GM18517 (cell line): ENCODE measurements around the gene COMMD2.

Experiments used
- ATAC-seq: cut with Tn5 transposase; IDR thresholded peaks from one replicate; pipeline ENCODE4 v1.9.1; 2021; ENCODE audit warnings: mild to moderate bottlenecking, moderate library complexity; ENCODE audit not compliant: unreplicated experiment

The COMMD2 gene

DNA sequence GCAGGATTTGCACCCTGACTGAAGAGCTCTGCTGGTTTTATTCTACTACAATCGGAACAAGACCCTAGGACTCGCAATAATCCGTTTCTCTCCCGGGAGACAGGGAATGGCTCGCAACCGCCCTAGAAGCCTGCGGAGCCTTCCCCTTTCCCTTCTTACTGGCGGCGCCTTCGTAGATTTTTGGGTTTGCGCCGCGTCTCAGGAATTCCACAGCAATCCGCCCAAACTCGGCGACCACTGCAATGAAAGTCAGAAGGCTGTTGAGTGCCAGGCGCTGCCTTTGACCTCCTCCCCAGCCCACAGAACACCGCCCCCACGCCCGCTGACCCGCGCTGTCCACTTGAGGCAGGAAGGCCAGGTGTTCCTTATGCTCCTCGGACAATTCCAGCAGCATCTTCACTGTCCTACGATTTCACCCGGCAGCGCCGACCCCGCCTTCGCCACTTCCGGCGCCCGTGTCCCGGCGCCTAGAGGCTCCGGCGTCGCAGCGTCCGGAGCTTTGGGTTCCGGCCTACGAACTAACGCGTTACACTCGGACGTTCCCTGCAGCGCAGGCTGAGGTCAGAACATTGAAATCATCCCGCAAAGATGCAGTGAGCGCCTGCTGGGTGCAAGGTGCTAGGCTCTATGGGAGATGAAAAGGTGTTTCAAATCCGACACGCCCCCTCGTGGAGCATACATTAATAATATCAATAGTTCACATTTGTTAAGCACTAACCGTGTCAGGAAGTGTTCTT is at the start of gene COMMD2:
Gene COMMD2 (minus strand): TSS at position 439 of the 737 bp plus-strand sequence. CDS start 45 bp downstream, at position 394.
- ATAC-seq = peak; percentile 99

DNA sequence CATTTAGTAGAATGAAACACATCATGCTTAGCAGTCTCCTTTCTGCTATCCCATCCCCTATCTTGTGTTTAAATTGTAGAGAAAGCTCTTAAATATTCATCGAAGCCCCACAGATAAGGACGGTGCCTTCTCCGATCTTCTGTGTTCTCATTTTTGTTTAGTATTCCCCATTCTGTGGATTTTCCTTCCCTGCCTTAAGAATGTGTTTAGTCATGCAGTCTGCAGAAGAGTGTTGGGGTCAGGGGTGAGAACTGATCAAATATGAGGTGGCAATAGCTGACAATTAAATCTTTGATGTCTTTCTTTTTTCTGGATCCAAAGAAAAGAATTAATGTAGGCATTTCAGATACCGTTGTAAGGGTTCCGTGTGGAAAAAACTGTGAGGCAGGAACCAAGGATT is 49.4 kb upstream of the COMMD2 start:
- ATAC-seq = no peak

GRCh38 chr3:149801195-149801594 is 48.9 kb upstream of the COMMD2 start:
- no peak for ATAC-seq

DNA sequence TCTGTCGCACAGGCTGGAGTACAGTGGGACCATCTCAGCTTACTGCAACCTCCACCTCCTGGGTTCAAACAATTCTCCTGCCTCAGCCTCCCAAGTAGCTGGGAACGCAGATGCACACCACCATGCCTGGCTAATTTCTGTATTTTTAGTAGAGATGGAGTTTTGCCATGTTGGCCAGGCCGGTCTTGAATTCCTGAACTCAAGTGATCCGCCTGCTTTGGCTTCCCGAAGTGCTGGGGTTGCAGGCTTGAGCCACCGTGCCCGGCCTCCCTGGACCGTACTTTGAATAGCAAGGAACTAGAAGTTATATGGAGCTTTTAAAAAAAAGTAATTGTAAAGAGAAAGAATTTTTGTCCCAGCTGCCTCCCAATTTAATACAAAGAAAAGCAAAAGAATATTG is 48.4 kb upstream of the COMMD2 start:
- ATAC-seq = no peak

GRCh38 chr3:149796026-149796425 is 43.7 kb upstream of the COMMD2 start:
- ATAC-seq = no peak

DNA sequence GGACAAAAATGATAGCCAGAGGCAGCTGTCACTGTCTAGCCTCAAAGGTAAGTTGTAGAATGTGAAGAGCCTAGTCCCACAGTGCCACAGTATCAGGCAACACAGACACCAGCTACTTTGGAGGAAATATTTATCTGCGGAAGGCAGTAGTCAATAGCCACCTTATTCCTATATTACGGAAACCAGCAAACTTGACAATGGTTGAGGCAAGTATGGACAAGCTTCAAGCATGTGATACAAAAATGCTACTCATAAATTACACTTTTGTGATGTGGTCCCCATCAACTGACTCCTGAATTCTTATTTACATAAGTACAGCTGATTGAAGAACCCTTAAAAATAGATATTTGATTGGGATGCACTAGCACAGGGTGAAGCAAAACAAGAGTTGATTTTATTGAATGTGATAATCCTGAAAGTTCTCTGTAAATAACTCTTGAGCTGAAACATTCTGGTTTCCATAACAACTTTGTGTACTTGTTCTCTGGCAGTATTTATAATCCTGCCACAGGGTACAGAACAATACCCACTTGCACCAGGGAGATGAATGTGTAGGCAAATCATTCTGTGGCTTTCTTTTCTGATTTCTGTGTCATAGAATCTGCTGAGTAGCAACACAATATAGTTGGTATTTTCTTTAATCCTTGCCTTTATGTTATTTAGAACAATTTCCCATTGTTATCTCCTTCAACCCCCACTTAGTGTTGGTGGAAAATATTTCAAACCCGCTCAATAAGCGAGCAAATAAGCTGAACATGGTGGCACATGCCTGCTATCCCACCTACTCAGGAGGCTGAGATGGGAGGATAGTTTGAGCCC is 40.4 kb upstream of the COMMD2 start, which contains the start of gene ANKUB1:
Gene ANKUB1 (minus strand): TSS at position 103 of the 819 bp plus-strand sequence. CDS start 188 bp downstream, outside the sequence.
- no peak for ATAC-seq

DNA sequence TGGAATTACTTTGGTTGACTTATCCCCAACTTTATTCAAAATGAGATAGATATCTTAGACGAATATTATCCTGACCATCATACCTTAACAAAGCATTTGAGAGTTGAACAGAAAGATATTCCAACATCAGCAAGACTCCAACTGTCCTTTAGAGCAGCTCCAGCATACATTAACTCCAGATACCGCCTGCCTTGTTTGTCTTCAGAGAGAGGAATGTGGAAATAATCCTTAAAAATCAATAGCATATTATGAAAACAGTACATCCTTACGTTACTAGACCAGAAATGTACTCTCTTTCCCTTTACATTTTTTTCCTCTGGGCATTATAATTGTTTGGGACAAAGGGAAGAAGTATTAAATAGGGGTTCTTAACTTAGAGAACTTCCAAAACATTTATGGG is 38.4 kb upstream of the COMMD2 start:
- ATAC-seq = no peak

GRCh38 chr3:149790268-149790667 is 38.0 kb upstream of the COMMD2 start:
- ATAC-seq = no peak

DNA sequence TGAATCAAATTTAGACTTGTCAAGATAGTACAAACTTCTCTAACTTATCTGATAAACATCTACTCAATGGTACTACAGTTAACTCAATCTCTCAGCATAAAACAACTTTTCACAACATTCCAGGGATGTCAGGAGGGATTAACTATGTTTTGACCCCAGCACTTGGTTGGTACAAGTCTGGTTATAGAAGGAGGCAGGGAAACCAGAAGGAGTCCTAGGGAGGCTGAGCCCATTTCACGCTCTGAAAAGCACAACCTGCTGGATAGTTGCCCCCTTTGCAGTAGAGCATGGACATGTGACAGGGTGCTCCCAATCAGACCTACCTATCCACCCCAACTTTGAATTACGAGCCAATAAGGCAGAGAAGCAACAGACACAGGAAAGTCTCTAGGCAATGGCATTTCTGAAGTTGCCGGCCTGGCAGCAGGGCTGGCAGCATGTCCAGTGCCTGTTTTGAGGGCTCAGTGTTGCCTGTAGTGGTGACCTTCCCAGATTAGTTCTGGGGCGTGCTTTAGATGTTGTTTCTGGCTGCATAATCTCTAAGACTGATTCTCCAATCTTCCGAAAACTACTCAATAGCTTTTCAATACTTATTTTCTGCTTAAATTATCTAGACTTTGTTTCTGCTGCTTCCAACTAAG is 31.9 kb upstream of the COMMD2 start:
- no peak for ATAC-seq

DNA sequence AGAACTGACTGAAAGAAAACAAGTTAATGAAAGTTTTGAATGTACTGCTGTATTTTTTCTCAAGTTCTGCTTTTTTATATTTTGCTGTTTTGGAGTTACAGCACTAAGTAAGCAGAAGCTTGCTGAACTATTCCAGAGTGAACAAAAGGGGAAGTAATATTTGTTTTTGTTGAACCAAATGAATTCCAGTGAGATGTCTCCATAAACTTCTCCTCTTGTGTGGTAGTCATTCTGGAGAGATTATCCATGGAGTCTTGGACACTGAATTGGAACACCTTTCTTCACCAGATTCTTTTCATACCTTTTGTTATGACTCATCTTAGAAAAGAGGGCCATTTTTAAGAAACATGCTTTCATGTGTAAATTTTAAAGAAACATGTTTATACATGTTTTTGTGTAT is 31.3 kb upstream of the COMMD2 start:
- no peak for ATAC-seq

GRCh38 chr3:149781741-149782140 is 29.5 kb upstream of the COMMD2 start:
- ATAC-seq = no peak

- no peak for ATAC-seq
Observed at GRCh38 chr3:149781211-149781610, 28.9 kb upstream of the COMMD2 start.

GRCh38 chr3:149777414-149778214 is 25.3 kb upstream of the COMMD2 start:
- ATAC-seq = no peak

DNA sequence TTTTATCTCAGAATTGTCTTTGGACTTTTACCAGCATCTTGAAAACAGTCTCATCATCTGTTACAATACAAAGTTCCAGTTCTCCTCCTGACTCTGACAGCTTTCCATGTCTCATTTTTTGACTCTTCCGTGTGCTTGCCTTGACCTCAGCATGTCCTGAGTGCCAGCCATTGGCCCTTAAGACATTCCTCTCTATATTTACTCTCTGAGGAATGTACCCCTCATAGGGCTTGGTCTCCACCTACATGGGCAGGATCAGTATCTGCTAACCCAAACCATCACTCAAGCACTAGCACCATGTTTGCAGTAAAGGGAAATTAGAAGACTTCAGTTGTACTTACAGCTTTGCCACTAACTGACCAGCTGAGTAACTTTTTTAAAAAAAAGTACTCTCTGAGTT is 23.9 kb upstream of the COMMD2 start:
- ATAC-seq = no peak

DNA sequence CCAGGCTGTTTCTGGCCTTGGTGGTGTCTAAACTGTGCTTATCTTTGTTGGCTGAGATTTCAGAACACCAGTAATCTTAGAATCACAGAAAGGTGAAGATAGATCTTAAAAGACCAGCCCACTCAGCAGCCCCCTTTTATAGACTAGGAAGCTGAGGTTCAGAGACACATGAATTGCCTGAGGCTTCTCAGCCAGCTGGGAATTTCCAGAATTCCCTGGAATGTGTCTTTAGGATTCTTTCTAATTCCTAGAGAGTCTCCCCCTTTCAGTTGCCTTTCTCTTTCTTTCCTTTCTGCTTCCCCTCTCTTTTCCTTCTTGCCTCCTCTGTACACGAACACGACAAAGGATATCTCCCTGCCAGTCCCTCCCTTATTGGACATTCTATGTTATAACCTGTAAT is 20.6 kb upstream of the COMMD2 start:
- ATAC-seq = no peak

- peak; percentile 64 for ATAC-seq
Observed at GRCh38 chr3:149771652-149772271, 19.5 kb upstream of the COMMD2 start.

DNA sequence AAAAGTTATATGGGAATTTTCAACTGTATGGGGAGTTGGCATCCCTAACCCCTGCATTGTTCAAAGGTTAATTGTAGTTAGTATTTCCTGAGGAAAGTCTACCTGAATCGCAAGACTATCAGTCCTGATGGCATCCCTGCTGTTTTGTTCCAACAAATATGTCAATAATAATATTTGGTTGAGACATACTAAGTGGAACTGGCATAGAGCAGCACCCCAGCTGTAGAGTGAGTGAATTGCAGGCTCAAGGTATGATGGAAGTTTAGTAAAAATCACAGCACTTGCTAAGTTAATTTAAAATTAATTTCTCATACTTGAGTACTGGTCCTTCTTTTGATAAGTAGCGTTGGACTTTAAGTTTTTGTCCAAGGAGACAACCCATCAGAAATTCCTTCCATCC is 18.0 kb upstream of the COMMD2 start:
- ATAC-seq = no peak

- ATAC-seq = no peak
Observed at GRCh38 chr3:149768704-149769103, 16.4 kb upstream of the COMMD2 start.

DNA sequence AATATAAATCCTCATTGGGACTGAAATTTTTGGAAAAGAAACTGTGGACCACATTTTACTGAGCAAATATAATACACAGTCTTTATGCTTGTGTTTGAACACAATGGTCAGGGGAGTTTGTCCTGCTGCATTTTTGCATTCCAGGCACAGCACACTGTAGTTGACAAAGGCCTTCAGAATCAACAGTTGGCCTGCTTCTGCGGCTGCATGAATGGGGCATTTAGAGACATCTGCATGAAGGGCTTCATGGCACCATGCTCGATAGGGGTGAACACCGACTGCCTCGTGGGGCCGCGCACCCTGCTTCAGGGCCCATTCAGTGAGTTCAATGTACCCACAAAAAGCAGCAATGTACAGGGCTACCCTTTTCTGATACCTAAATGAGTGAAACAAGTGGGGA is 15.4 kb upstream of the COMMD2 start:
- no peak for ATAC-seq

GRCh38 chr3:149765762-149766334 is 13.6 kb upstream of the COMMD2 start:
- no peak for ATAC-seq
